Brain pericyte (primary cell): Measurements from ENCODE around the gene GABRB1.

ENCODE experiments used
- DNase-seq: peaks from one replicate; pipeline ENCODE4 v3.0.0-alpha.2; 2012; ENCODE audit warnings: low read depth, low spot score

Gene GABRB1

DNA sequence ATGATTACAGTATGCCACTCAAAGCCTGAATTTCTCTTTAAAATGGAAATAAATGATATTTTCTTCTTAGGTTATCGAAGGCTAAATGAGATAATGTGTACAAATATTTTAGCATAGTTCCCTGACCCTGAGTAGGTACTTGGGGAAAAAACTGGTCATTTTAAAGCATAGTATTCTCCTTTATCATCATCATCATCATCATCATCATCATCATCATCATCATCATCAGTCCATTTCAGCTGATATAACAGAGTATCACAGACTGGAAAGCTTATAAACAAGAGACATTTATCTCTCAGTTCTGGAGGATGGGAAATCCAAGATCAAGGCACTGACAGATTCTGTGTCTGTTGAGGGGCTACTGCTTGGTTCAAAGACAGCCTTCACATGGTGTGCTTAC, 13.9 kb downstream of the GABRB1 start:
- DNase-seq, result no peak

DNA sequence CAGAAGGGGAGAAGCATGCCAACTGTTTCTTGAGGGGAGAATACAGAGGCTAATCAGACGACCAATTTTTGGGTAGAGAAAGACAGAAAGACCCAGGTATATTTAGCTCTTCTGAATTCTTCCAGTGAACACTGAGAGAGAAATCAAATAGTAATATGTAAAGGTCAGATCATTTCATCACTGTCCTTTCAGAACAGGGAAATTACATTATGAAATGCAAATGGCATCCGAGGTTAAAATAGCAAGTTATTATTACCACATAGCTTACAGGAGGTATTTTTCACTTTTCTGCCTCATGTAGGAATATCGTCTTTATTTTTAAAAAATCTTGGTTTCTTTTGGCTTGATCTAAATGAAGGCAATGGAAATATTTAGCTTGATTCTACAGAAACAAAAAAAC, 18.0 kb downstream of the GABRB1 start:
- no peak for DNase-seq

GRCh38 chr4:47050761-47051725, 19.7 kb downstream of the GABRB1 start:
- DNase-seq, result no peak

DNA sequence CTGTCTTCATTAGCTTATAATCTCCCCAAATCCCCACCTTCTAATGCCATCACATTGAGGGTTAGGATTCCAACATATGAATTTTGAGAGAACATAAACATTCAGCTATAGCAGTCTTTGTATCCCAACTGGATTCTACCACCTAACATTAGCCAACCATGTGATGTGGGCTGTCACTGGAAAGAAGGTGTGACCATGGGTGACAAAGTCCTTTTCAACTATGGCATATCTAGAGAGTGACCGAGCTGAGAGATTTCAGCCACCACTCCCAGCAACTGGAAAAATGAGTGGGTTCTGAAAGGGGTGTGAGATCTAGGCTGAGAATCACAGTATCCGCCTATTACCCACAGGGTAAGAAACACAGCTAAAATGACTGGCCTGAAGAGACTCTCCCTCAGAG, 22.1 kb downstream of the GABRB1 start:
- no peak for DNase-seq

- DNase-seq, result no peak
Measured at GRCh38 chr4:47054130-47054529, 22.8 kb downstream of the GABRB1 start.

DNA sequence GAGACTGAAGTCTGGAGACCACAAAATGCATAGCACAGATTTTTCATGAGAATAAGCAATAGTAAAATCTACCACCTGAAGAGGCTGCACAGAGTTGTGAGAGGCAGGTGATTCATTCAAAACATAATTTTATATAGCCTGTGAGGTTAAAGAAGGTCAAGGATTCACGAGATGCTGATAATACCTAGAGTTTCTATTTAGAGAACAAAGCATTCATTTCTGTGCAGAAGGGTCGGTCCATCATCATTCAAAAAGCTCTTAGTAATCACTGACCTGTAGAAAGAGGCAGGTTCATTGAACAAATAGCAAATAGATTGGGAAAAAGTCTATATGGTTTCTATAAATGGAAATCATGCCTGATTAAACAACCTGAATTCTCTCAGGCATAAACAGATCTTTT, 26.6 kb downstream of the GABRB1 start:
- DNase-seq, result no peak

GRCh38 chr4:47060561-47060960, 29.2 kb downstream of the GABRB1 start:
- no peak for DNase-seq

DNA sequence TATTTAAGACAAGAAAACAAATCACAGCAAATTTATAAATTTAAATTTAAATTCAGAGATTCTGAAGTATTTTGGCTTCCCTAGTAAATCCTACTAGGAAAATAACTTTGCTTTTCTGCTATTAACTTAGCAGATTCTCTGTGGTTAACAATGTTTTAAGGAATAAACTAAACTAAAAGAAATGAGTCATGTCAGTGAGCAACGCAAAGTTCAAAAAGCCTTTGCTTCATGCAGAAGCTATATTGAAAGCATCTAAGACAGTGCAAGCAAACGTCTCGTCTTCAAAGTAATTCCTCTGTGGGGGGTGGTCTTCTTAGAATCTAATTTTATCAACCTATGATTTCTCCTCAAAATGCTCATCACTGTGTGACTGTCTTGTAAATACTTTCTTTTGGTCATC, 30.1 kb downstream of the GABRB1 start:
- no peak for DNase-seq

GRCh38 chr4:47065051-47065481, 33.7 kb downstream of the GABRB1 start:
- DNase-seq, result no peak

DNA sequence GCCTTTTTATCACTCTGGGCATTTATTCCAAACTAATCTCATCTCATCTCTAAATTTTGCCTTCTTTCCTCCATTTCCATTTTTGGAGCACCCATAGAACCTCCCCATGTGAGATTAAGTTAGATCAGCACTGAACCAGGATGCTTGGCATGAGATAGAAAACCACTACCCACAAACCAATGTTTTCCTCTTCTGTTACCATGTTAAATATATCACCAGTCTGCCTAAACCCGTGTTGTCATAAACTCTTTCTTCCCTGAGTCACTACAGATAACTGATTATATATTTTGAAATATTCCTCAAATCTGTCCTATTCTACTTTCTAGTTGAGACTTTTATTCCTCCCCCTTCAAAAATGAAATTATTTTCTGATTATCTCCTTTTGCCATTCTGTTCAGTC, 37.6 kb downstream of the GABRB1 start:
- no peak for DNase-seq

- DNase-seq, result peak; percentile 7
Measured at GRCh38 chr4:47071901-47072341, 40.6 kb downstream of the GABRB1 start.

DNA sequence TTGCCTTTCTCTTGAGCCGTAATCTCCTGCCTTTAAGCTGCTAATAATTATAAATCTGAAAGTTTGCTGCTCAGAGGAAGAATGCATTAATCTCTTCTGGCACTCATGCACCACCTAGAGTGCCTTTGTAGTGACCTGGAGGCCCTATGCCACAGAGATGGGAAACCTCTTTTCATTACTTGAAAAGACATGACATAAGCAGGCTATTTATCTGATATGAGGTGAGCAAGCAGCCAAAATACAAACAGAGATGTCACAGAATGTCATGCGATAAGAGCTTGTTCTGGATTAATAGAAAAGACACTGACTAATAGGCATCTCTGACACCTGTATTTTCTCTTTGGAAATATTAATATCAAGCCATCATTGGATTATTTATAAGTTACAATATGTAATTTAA, 42.3 kb downstream of the GABRB1 start:
- DNase-seq, result no peak

DNA sequence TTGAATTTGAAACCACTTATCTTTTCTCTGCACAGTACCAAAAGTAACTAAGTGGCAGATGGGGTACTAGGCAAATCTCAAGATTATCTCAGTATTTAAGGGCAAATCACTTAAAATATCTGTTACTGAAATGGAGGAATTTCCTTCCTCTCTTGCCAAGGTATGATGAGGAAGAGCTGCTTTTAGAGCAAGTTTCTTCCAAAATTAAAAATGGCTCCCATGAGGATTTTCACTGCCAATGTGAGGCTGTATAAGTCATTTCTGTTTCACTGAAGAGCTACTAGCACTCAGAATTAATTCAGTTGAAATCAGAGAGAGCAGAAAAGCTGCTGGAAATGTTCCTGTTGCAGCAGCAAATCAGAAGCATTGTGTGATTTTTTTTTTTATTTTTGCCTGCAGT, 43.4 kb downstream of the GABRB1 start:
- no peak for DNase-seq

DNA sequence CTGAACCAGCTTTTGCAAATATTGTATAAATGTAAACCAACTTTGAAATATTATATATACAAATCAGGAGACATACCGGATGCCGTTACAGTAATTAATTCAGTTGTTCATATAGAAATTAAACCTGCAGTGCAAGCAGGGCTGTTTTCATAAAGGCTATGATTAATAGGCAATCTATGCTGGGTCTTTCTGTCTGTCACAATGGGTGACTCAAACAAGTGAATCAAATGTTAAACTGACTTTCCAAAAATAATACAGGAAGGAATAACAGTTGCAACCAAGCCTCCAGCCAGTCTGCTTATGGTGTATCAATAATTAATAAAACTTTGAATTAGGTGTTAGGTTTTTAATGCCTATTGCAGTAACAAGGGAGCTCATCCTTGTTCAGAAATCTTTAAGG, 43.9 kb downstream of the GABRB1 start:
- no peak for DNase-seq

- DNase-seq, result no peak
Measured at GRCh38 chr4:47075919-47076318, 44.6 kb downstream of the GABRB1 start.

DNA sequence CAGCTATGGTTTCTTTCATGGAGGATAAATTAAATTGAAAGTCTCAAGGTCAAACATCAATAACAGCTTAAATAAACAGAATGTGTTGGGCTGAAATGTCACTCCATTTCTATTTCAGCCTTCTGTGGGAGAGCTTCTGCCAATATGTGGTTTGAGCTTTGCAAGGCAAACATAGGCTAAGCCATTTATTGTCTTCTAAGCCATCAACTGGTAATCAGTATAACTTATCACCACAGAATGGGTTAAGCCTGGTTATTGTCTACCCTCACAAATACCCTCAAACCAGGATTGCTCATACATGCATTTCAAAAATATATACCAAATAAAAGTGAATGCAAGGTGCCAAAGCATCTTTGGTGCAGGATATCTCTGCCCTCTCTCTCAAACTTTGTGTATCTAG, 52.7 kb downstream of the GABRB1 start:
- no peak for DNase-seq

GRCh38 chr4:47084795-47085194, 53.4 kb downstream of the GABRB1 start:
- no peak for DNase-seq

DNA sequence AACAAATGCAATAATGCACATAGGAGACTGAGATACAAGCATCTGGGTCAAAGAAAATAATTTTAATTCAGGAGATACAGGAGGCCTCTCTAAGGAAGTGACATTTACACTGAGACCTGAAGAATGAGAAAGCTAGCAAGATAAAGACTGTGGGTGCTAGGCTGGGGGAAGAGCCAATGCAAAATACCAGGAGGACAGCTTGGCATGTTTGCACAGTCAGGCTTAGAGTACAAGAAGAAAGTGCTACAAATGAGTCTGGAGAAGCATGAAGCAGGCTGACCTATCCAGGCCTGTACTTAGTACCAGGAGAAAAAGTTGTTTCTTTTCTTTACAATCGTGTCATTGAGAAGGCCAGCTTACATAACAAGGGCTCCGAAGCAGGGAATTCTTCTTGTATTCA, 56.9 kb downstream of the GABRB1 start:
- no peak for DNase-seq

GRCh38 chr4:47095884-47096283, 64.5 kb downstream of the GABRB1 start:
- DNase-seq, result no peak

DNA sequence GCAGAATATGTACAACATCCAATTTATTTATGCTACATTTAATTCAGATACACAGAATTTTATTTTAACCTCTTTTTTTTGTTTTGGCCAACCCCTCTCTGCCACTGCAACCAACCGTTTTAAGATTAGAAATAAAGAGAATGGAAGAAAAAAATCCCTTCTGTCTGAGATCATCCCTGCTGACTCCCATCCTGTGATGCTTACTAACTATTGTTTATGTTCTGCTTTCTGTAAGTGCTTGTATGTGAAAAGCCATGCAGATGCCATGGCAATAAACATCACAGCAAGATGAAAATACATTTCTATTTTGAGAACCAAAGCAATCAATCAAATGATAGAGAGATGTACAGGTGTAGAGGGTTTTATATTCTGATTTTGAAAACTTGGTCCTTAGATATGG, 70.1 kb downstream of the GABRB1 start:
- DNase-seq, result no peak

DNA sequence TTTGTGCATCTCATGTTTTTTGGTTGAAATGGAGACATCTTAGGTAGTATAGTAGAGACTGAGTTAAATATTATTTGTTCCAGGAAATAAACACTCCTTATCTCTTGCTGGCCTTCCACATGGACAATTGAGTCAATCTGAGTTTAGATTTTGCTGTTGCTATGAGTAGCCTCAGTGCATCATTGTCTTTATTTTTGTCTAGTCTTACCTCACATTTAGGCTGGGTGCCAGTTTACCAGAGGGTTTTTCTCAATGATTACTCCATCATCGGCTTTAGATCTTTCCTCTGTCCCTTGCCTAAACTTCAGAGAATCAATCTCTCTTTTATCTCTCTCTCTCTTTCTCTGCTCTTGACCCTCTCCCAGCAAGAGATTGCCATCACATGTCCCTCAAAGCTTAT, 73.6 kb downstream of the GABRB1 start:
- no peak for DNase-seq

DNA sequence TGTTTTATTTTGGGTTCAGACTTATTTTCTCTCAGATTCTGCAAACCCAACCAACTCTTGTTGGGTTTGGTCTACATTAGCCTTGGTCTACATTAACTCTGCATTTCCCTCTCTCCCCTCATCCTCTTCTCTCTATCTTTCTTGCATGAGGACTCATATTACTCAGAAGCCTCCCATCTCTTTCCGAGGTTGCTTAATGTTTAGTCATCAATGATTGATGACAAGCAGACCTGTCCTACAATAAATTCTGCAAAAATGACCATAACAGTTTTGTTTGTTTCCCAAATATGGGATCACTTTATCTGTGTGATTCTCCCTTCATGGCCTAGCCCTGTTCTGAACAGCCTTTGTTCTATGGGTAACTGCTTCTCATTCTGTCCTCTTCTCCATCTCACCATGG, 75.2 kb downstream of the GABRB1 start:
- DNase-seq, result no peak

DNA sequence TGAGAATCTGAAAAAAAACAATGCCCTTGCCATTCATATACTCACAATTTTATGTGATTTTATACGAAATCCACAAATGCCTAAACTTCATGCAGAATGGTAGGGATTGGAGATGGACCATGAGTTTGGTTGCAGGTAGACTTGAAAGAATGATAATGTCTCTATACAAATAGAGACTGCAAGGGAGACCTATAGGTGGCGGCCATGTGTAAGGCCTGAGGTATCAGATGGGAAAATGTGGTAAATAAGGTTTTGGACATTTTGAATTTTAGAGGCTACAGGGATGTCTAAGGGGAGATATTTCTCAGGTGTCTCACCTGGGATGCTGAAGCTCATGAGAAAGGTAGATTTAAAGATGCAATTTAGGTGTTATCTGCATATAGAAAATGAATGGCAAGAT, 78.0 kb downstream of the GABRB1 start:
- no peak for DNase-seq
